ENCODE results near the gene COA5. TPM values are rescaled to one million over a fixed set of nuclear protein-coding genes. Genes with fewer than 3 reads are reported as not detected.

COA5 gene
- total and polyA plus RNA-seq, 2 experiments from 2014 or later: 33.3 to 113 TPM

DNA sequence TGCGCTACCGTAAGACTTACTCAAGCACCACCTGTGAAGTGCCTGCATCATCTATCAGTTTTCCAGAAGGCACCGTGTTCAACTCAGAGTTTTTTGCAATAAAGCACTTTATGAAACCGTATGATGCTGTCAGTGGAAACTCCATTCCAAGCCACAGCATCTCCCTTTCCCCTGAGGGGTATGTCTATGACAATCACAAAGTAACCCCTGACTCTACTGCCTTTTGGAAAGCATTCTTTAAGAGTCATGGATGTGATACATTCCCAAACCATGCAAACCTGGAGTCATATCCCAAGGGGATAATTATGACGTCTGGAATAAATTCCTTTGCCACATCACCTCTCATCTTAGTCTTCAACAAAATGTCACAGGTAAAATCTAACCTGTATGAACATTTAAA is 39.3 kb upstream of the COA5 start:
- no peak overlapping the region for H3K27ac Mint-ChIP-seq
- TF ChIP-seq STAT1 (IDR thresholded peaks at IDR 0.05; ENCODE audit: unreplicated experiment) (no peak), JUNB (IDR thresholded peaks at IDR 0.05; ENCODE audit: unreplicated experiment) (no peak), EZH2phosphoT487 (IDR thresholded peaks at IDR 0.05; ENCODE audit: unreplicated experiment) (no peak), CREB1 (CRISPR knock-in tag; IDR thresholded peaks at IDR 0.05; ENCODE audit: low read depth) (no peak), ZNF331 (CRISPR knock-in tag; IDR thresholded peaks at IDR 0.05; ENCODE audit: low read depth) (no peak), EZH2 (IDR thresholded peaks at IDR 0.05; ENCODE audit: low read depth, unreplicated experiment) (no peak)
- TF ChIP-seq, protein P1, sequence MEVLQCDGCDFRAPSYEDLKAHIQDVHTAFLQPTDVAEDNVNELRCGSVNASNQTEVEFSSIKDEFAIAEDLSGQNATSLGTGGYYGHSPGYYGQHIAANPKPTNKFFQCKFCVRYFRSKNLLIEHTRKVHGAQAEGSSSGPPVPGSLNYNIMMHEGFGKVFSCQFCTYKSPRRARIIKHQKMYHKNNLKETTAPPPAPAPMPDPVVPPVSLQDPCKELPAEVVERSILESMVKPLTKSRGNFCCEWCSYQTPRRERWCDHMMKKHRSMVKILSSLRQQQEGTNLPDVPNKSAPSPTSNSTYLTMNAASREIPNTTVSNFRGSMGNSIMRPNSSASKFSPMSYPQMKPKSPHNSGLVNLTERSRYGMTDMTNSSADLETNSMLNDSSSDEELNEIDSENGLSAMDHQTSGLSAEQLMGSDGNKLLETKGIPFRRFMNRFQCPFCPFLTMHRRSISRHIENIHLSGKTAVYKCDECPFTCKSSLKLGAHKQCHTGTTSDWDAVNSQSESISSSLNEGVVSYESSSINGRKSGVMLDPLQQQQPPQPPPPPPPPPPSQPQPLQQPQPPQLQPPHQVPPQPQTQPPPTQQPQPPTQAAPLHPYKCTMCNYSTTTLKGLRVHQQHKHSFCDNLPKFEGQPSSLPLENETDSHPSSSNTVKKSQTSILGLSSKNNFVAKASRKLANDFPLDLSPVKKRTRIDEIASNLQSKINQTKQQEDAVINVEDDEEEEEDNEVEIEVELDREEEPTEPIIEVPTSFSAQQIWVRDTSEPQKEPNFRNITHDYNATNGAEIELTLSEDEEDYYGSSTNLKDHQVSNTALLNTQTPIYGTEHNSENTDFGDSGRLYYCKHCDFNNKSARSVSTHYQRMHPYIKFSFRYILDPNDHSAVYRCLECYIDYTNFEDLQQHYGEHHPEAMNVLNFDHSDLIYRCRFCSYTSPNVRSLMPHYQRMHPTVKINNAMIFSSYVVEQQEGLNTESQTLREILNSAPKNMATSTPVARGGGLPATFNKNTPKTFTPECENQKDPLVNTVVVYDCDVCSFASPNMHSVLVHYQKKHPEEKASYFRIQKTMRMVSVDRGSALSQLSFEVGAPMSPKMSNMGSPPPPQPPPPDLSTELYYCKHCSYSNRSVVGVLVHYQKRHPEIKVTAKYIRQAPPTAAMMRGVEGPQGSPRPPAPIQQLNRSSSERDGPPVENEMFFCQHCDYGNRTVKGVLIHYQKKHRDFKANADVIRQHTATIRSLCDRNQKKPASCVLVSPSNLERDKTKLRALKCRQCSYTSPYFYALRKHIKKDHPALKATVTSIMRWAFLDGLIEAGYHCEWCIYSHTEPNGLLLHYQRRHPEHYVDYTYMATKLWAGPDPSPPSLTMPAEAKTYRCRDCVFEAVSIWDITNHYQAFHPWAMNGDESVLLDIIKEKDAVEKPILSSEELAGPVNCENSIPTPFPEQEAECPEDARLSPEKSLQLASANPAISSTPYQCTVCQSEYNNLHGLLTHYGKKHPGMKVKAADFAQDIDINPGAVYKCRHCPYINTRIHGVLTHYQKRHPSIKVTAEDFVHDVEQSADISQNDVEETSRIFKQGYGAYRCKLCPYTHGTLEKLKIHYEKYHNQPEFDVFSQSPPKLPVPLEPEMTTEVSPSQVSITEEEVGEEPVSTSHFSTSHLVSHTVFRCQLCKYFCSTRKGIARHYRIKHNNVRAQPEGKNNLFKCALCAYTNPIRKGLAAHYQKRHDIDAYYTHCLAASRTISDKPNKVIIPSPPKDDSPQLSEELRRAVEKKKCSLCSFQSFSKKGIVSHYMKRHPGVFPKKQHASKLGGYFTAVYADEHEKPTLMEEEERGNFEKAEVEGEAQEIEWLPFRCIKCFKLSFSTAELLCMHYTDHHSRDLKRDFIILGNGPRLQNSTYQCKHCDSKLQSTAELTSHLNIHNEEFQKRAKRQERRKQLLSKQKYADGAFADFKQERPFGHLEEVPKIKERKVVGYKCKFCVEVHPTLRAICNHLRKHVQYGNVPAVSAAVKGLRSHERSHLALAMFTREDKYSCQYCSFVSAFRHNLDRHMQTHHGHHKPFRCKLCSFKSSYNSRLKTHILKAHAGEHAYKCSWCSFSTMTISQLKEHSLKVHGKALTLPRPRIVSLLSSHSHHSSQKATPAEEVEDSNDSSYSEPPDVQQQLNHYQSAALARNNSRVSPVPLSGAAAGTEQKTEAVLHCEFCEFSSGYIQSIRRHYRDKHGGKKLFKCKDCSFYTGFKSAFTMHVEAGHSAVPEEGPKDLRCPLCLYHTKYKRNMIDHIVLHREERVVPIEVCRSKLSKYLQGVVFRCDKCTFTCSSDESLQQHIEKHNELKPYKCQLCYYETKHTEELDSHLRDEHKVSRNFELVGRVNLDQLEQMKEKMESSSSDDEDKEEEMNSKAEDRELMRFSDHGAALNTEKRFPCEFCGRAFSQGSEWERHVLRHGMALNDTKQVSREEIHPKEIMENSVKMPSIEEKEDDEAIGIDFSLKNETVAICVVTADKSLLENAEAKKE (CRISPR knock-in tag; IDR thresholded peaks at IDR 0.05): no peak
- Histone ChIP-seq H3K79me2 (replicated peaks; ENCODE audit: insufficient read depth) (no peaks in the 10 kb centered on the region), H3K9me2 (ENCODE audit: insufficient read depth) (no peaks in the 10 kb centered on the region), H3K4me3 (no peak overlapping the region), H4K20me1 (replicated peaks; ENCODE audit: insufficient read depth) (no peaks in the 10 kb centered on the region), H3F3A (replicated peaks; ENCODE audit: low read depth) (no peaks in the 10 kb centered on the region), H3K27me3 (ENCODE audit: insufficient read depth) (no peaks in the 10 kb centered on the region), H3K4me1 (ENCODE audit: insufficient read depth) (peaks cover 16% of the 10 kb centered on the region), H3K4me2 (no peak overlapping the region), H3K27ac (ENCODE audit: low read depth) (no peak overlapping the region), H2AFZ (no peak overlapping the region), H3K36me3 (ENCODE audit: insufficient read depth) (no peaks in the 10 kb centered on the region)
- H3K4me3 Mint-ChIP-seq: no peak overlapping the region
- no peaks in the 10 kb centered on the region; the same call in 2 of the 3 replicates for H3K9me3 Mint-ChIP-seq
- H3K4me1 Mint-ChIP-seq: peaks cover 19% of the 10 kb centered on the region
- H3K36me3 Mint-ChIP-seq (ENCODE audit: low read depth): no peaks in the 10 kb centered on the region
- DNase-seq (ENCODE audit: low spot score): no peak
- no peaks in the 10 kb centered on the region for H3K27me3 Mint-ChIP-seq (ENCODE audit: insufficient read depth, low read depth, poor library complexity)
- no peak for ATAC-seq
